ENCODE measurements around the gene ZNF487.
"Not testable (repeated sequence)": the region's sequence is repeated elsewhere in the genome, so short reads cannot be mapped to it uniquely, and the experiment has no call there.

ZNF487 gene

DNA sequence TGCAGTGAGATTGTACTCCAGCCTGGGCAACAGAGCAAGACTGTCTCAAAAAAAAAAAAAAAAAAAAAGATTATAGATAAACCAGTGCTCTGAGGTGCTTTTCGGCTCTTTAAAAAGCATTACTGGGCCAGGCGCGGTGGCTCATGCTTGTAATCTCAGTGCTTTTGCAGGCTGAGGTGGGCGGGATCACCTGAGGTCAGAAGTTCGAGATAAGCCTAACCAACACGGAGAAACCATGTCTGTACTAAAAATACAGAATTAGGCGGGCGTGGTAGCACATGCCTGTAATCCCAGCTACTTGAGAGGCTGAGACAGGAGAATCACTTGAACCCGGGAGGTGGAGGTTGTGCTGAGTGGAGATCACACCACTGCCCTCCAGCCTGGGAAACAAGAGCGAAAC lies 21.4 kb upstream of the ZNF487 start:
- Histone ChIP-seq H3K27me3 (ENCODE audit: control insufficient read depth in 5 of 5, insufficient read depth in 4 of 5, low read length in 5 of 5) (no peaks in the 10 kb centered on the region), H3K9me3 (ENCODE audit: control insufficient read depth in 5 of 5, low read length in 5 of 5) (no peaks in the 10 kb centered on the region), H3K9ac (ENCODE audit: low read length in 5 of 5) (no peak overlapping the region), H3K36me3 (ENCODE audit: control insufficient read depth in 5 of 5, insufficient read depth in 5 of 5, low read length in 5 of 5) (no peaks in the 10 kb centered on the region), H3K4me1 (ENCODE audit: control insufficient read depth in 5 of 5, insufficient read depth in 5 of 5, low read length in 5 of 5) (peaks cover 0 to 10% (median 3%) of the 10 kb centered on the region in 5 donors), H3K27ac (ENCODE audit: low read depth, low read length) (no peak overlapping the region), H3K4me3 (ENCODE audit: low read depth in 1 of 5, low read length in 5 of 5) (no peak overlapping the region)

DNA sequence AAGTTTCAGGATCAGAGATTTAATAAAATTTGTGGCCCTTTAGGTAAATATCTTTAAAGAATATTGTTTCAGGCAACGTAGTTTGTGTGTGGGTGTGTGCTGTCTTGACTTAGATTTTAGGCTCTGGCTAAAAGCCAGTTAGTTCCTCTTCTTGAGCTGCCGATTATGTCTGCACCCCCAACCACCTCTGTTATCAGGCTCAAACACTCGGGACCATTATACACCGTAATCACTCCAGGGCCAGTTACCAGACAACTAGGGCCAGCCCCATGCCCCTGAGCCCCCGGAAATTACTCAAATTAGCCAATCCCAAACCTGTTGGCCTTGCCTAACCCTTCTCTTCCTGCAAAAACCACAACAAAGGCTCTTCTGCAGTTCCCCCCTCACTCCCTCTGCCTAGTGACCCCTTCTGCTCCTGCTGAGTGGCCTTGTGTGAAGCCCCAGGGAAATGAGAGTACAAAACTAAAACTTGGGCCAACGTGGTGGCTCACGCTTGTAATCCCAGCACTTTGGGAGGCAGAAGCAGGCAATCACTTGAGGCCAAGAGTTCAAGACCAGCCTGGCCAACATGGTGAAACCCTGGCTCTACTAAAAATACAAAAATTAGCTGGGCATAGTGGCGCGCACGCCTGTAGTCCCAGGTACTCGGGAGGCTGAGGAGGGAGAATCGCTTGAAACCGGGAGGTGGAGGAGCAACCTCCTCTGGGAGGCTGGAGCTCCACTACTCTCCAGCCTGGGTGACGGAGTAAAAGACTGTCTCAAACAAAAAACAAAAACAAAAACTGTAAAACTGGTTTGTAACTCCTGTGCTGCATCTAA lies 18.8 kb upstream of the ZNF487 start:
- H3K27me3 ChIP-seq (ENCODE audit: control insufficient read depth in 5 of 5, insufficient read depth in 4 of 5, low read length in 5 of 5): no peaks in the 10 kb centered on the region
- H3K36me3 ChIP-seq (ENCODE audit: control insufficient read depth in 5 of 5, insufficient read depth in 5 of 5, low read length in 5 of 5): no peaks in the 10 kb centered on the region
- peak overlapping the region in 1 of 5 donors; percentile 11 for H3K9ac ChIP-seq (ENCODE audit: low read length in 5 of 5)
- H3K4me1 ChIP-seq (ENCODE audit: control insufficient read depth in 5 of 5, insufficient read depth in 5 of 5, low read length in 5 of 5): peaks cover 2 to 22% (median 12%) of the 10 kb centered on the region in 5 donors
- peak overlapping the region in 1 of 5 donors; percentile 15 for H3K4me3 ChIP-seq (ENCODE audit: low read depth in 1 of 5, low read length in 5 of 5)
- no peaks in the 10 kb centered on the region for H3K9me3 ChIP-seq (ENCODE audit: control insufficient read depth in 5 of 5, low read length in 5 of 5)
- no peak overlapping the region for H3K27ac ChIP-seq (ENCODE audit: low read depth, low read length)

DNA sequence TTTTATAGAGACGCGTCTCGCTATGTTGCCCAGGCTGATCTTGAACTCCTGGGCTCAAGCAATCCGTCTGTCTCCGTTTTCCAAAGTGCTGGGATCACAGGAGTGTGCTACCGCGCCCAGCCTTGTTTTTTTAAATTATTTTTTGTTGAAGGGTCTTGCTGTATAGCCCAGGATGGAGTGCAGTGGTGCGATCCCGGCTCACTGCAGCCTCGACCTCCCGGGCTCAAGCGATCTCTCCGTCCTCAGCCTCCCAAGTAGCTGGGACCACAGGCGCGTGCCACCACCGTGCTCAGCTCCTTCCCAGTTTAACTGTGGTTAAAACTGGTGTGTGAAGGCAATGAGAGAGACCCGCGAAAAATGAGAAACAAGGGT lies 16.9 kb upstream of the ZNF487 start:
- Histone ChIP-seq H3K36me3 (ENCODE audit: control insufficient read depth in 5 of 5, insufficient read depth in 5 of 5, low read length in 5 of 5) (no peaks in the 10 kb centered on the region), H3K4me1 (ENCODE audit: control insufficient read depth in 5 of 5, insufficient read depth in 5 of 5, low read length in 5 of 5) (peaks cover 2 to 22% (median 12%) of the 10 kb centered on the region in 5 donors), H3K9ac (ENCODE audit: low read length in 5 of 5) (peak overlapping the region; percentile 76 to 96 (median 88)), H3K27me3 (ENCODE audit: control insufficient read depth in 5 of 5, insufficient read depth in 4 of 5, low read length in 5 of 5) (no peaks in the 10 kb centered on the region), H3K9me3 (ENCODE audit: control insufficient read depth in 5 of 5, low read length in 5 of 5) (no peaks in the 10 kb centered on the region), H3K4me3 (ENCODE audit: low read depth in 1 of 5, low read length in 5 of 5) (peak overlapping the region; percentile 61 to 87 (median 72)), H3K27ac (ENCODE audit: low read depth, low read length) (peak overlapping the region; percentile 96)

DNA sequence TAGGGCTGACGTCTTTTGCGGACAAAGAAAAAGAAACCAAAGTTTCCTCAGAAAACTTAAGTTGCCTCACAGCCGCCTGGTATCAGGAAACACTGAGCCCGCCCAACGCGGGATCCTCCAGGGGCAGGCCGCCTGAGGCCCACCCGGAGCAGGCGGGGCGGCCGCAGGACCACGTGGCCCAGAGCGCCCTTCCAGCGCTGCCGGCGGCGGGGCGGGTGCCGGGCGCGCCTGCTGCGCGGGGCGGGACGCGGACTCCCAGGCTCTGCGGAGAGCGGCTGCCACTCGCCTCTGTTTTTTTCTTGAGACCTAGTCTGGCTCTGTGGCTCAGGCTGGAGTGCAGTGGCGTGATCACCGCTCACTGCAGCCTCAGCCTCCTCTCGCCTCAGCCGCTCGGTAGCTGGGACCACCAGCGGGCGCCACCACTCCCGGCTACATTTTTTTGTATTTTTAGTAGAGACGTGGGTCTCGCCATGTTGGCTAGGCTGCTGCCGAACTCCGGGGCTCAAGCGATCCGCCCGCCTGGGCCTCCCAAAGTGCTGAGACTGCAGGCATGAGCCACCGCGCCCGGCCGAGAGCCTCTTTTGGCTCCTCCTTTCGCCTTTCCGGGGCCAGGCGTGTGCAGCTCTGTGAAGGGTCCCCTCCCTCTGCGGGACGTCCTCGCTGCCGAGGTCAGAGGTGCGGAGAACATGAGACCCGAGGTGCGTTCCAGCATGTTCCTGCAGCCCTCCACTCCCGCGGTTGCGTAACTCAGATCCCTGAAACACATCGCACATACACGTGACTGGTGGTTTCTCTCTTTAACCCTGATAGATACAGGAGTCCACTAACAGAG lies 16.3 kb upstream of the ZNF487 start:
- H3K27me3 ChIP-seq (ENCODE audit: control insufficient read depth in 5 of 5, insufficient read depth in 4 of 5, low read length in 5 of 5): no peaks in the 10 kb centered on the region
- H3K9ac ChIP-seq (ENCODE audit: low read length in 5 of 5): peak overlapping the region; percentile 76 to 96 (median 88)
- peak overlapping the region; percentile 96 for H3K27ac ChIP-seq (ENCODE audit: low read depth, low read length)
- H3K4me3 ChIP-seq (ENCODE audit: low read depth in 1 of 5, low read length in 5 of 5): peak overlapping the region; percentile 67 to 87 (median 84)
- no peaks in the 10 kb centered on the region for H3K36me3 ChIP-seq (ENCODE audit: control insufficient read depth in 5 of 5, insufficient read depth in 5 of 5, low read length in 5 of 5)
- H3K4me1 ChIP-seq (ENCODE audit: control insufficient read depth in 5 of 5, insufficient read depth in 5 of 5, low read length in 5 of 5): peaks cover 2 to 22% (median 12%) of the 10 kb centered on the region in 5 donors
- no peaks in the 10 kb centered on the region for H3K9me3 ChIP-seq (ENCODE audit: control insufficient read depth in 5 of 5, low read length in 5 of 5)

DNA sequence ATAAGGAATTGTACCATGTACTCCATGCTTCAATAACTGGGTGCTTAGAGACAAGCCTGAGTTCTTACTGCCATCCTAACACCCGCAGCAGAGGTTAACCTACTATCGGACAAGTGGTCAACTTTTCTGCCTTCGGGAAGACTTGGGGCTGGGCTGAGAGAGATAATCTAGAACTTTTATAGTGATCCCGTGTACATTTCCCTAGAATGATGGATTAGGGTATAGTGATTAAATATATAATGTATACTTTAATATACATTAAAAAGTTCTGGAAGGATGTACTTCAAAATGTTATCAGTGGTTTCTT lies 15.8 kb upstream of the ZNF487 start:
- H3K4me3 ChIP-seq (ENCODE audit: low read depth in 1 of 5, low read length in 5 of 5): peak overlapping the region; percentile 67 to 87 (median 84)
- H3K9me3 ChIP-seq (ENCODE audit: control insufficient read depth in 5 of 5, low read length in 5 of 5): no peaks in the 10 kb centered on the region
- H3K4me1 ChIP-seq (ENCODE audit: control insufficient read depth in 5 of 5, insufficient read depth in 5 of 5, low read length in 5 of 5): peaks cover 2 to 22% (median 12%) of the 10 kb centered on the region in 5 donors
- peak overlapping the region; percentile 96 for H3K27ac ChIP-seq (ENCODE audit: low read depth, low read length)
- peak overlapping the region; percentile 53 to 88 (median 76) for H3K9ac ChIP-seq (ENCODE audit: low read length in 5 of 5)
- no peaks in the 10 kb centered on the region for H3K27me3 ChIP-seq (ENCODE audit: control insufficient read depth in 5 of 5, insufficient read depth in 4 of 5, low read length in 5 of 5)
- H3K36me3 ChIP-seq (ENCODE audit: control insufficient read depth in 5 of 5, insufficient read depth in 5 of 5, low read length in 5 of 5): no peaks in the 10 kb centered on the region

DNA sequence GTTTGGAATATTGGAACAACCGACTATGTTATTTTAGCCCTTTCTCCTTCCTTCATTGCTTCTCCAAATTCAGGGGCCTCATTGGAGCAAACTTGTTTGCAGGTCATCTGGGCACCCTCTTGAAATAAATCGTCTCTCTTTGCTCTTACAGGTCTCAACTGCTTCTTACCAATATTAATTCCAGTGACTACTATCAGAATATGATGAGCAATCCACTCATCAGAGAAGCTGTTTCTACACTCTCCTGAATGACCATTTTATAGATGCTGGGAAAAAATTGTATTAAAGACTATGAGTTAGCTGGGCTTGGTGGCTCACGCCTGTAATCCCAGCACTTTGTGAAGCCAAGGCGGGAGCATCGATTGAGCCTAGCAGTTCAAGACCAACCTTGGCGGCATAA lies 15.4 kb upstream of the ZNF487 start:
- Histone ChIP-seq H3K9me3 (ENCODE audit: control insufficient read depth in 5 of 5, low read length in 5 of 5) (no peaks in the 10 kb centered on the region), H3K4me3 (ENCODE audit: low read depth in 1 of 5, low read length in 5 of 5) (peak overlapping the region in 2 of 5 donors; percentile 72 to 87), H3K36me3 (ENCODE audit: control insufficient read depth in 5 of 5, insufficient read depth in 5 of 5, low read length in 5 of 5) (no peaks in the 10 kb centered on the region), H3K27ac (ENCODE audit: low read depth, low read length) (peak overlapping the region; percentile 96), H3K27me3 (ENCODE audit: control insufficient read depth in 5 of 5, insufficient read depth in 4 of 5, low read length in 5 of 5) (no peaks in the 10 kb centered on the region), H3K4me1 (ENCODE audit: control insufficient read depth in 5 of 5, insufficient read depth in 5 of 5, low read length in 5 of 5) (peaks cover 2 to 22% (median 12%) of the 10 kb centered on the region in 5 donors), H3K9ac (ENCODE audit: low read length in 5 of 5) (peak overlapping the region in 2 of 5 donors; percentile 76 to 80)

DNA sequence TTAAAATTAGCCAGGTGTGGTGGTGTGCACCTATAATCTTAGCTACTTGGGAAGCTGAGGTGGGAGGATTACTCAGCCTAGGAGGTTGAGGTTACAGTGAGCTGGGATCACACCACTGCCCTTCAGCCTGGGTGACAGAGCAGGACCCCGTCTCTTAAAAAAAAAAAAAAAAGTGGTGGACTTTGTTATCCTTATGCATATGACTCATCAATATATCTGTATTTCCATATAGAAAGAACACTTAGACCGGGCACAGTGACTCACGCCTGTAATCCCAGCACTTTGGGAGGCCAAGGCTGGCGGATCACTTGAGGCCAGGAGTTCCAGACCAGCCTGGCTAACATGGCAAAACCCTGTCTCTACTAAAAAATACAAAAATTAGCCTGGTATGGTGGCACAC lies 15.0 kb upstream of the ZNF487 start:
- H3K9ac ChIP-seq (ENCODE audit: low read length in 5 of 5); H3K4me3 ChIP-seq (ENCODE audit: low read depth in 1 of 5, low read length in 5 of 5); H3K36me3 ChIP-seq (ENCODE audit: control insufficient read depth in 5 of 5, insufficient read depth in 5 of 5, low read length in 5 of 5); H3K27me3 ChIP-seq (ENCODE audit: control insufficient read depth in 5 of 5, insufficient read depth in 4 of 5, low read length in 5 of 5); H3K9me3 ChIP-seq (ENCODE audit: control insufficient read depth in 5 of 5, low read length in 5 of 5): not testable (repeated sequence)
- Histone ChIP-seq H3K27ac (ENCODE audit: low read depth, low read length) (peak overlapping the region; percentile 96), H3K4me1 (ENCODE audit: control insufficient read depth in 5 of 5, insufficient read depth in 5 of 5, low read length in 5 of 5) (peaks cover 2 to 22% (median 12%) of the 10 kb centered on the region in 5 donors)

DNA sequence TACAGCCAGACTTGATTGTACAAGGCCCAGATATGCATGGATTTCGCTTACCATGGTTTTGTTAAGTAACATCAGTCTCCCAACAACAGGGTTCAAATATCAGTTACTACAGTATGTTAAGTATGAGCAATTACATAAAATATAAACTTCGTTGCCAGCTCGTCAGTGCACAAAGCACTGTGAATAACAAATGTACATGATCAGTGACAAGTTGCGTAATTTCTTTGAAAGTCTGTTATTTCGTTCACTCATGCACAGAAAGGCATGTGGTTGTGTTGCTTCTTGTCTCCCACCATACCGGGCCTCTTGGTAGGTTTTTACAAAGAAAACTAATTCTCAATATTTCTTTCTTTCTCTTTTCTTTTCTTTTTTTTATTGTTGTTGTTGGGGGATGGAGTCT lies 12.5 kb upstream of the ZNF487 start:
- Histone ChIP-seq H3K36me3 (ENCODE audit: control insufficient read depth in 5 of 5, insufficient read depth in 5 of 5, low read length in 5 of 5) (no peaks in the 10 kb centered on the region), H3K4me3 (ENCODE audit: low read depth in 1 of 5, low read length in 5 of 5) (no peak overlapping the region), H3K27ac (ENCODE audit: low read depth, low read length) (no peak overlapping the region), H3K9me3 (ENCODE audit: control insufficient read depth in 5 of 5, low read length in 5 of 5) (no peaks in the 10 kb centered on the region), H3K4me1 (ENCODE audit: control insufficient read depth in 5 of 5, insufficient read depth in 5 of 5, low read length in 5 of 5) (peaks cover 2 to 18% (median 12%) of the 10 kb centered on the region in 5 donors), H3K27me3 (ENCODE audit: control insufficient read depth in 5 of 5, insufficient read depth in 4 of 5, low read length in 5 of 5) (no peaks in the 10 kb centered on the region), H3K9ac (ENCODE audit: low read length in 5 of 5) (no peak overlapping the region)

DNA sequence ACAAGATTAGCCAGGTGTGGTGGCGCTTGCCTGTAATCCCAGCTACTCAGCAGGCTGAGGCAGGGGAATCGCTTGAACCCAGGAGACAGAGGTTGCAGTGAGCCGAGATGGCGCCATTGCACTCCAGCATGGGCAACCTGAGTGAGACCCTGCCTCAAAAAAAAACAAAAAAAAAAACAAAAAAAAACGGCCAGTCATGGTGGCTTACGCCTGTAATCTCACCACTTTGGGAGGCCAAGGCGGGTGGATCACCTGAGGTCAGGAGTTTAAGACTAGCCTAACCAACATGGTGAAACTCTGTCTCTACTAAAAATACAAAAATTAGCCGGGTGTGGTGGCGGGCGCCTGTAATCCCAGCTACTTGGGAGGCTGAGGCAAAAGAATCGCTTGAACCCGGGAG lies 10.4 kb upstream of the ZNF487 start:
- H3K9ac ChIP-seq (ENCODE audit: low read length in 5 of 5); H3K27ac ChIP-seq (ENCODE audit: low read depth, low read length); H3K9me3 ChIP-seq (ENCODE audit: control insufficient read depth in 5 of 5, low read length in 5 of 5); H3K4me3 ChIP-seq (ENCODE audit: low read depth in 1 of 5, low read length in 5 of 5); H3K4me1 ChIP-seq (ENCODE audit: control insufficient read depth in 5 of 5, insufficient read depth in 5 of 5, low read length in 5 of 5); H3K27me3 ChIP-seq (ENCODE audit: control insufficient read depth in 5 of 5, insufficient read depth in 4 of 5, low read length in 5 of 5); H3K36me3 ChIP-seq (ENCODE audit: control insufficient read depth in 5 of 5, insufficient read depth in 5 of 5, low read length in 5 of 5): not testable (repeated sequence)

DNA sequence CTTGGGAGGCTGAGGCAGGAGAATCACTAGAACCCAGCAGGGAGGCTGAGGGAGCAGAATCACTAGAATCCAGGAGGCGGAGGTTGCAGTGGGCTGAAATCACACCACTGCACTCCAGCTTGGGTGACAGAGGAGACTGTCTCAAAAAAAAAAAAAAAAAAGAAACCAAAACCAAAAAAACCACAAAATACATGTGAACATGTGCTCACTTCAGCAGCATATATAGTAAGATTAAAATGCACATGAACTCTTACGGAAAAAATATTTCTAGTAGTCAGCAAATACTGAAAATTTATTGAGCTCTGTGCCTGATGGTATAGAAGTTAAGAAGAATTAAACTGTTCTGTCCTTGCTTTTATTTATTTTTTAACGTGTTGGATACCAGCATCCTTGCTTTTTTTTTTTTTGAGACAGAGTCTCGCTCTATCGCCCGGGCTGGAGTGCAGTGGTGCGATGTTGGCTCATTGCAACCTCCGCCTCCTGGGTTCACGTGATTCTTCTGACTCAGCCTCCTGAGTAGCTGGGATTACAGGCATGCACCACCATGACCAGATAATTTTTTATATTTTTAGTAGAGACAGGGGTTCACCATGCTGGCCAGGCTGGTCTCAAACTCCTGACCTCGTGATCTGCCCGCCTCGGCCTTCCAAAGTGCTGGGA lies 9.6 kb upstream of the ZNF487 start:
- Histone ChIP-seq H3K4me1 (ENCODE audit: control insufficient read depth in 5 of 5, insufficient read depth in 5 of 5, low read length in 5 of 5) (no peaks in the 10 kb centered on the region), H3K9ac (ENCODE audit: low read length in 5 of 5) (no peak overlapping the region), H3K9me3 (ENCODE audit: control insufficient read depth in 5 of 5, low read length in 5 of 5) (no peaks in the 10 kb centered on the region), H3K36me3 (ENCODE audit: control insufficient read depth in 5 of 5, insufficient read depth in 5 of 5, low read length in 5 of 5) (no peaks in the 10 kb centered on the region), H3K27ac (ENCODE audit: low read depth, low read length) (no peak overlapping the region), H3K4me3 (ENCODE audit: low read depth in 1 of 5, low read length in 5 of 5) (no peak overlapping the region), H3K27me3 (ENCODE audit: control insufficient read depth in 5 of 5, insufficient read depth in 4 of 5, low read length in 5 of 5) (no peaks in the 10 kb centered on the region)
